ENCODE results near the gene SPN. TPM values are rescaled to one million over a fixed set of nuclear protein-coding genes. Genes with fewer than 3 reads are reported as not detected.
"Not testable (repeated sequence)": the region's sequence is repeated elsewhere in the genome, so short reads cannot be mapped to it uniquely, and the experiment has no call there.

The SPN gene
- polyA plus RNA-seq, 2 of the 4 experiments (the other 2 are of a cell fraction): 0.03 TPM; not detected in 1

DNA sequence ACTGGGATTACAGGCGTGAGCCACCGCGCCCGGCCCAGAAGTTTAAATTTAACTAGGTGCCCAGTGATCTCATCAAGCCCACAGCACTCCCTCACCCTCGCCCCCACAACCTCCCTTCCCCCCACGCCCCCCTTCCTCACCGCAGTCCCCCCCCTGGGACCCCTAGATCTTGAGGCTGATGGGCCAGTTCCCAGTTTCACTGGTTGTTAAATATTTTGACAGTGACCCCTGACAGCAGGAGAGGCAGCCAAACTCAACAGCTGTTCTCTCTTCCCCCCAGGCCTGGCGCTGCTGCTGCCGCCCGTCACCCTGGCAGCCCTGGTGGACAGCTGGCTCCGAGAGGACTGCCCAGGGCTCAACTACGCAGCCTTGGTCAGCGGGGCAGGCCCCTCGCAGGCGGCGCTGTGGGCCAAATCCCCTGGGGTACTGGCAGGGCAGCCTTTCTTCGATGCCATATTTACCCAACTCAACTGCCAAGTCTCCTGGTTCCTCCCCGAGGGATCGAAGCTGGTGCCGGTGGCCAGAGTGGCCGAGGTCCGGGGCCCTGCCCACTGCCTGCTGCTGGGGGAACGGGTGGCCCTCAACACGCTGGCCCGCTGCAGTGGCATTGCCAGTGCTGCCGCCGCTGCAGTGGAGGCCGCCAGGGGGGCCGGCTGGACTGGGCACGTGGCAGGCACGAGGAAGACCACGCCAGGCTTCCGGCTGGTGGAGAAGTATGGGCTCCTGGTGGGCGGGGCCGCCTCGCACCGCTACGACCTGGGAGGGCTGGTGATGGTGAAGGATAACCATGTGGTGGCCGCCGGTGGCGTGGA lies 31.5 kb downstream of the SPN start:
- ChIA-PET POLR2A (no interaction called here), CTCF (interaction anchor here (0.7 to 1.5 kb wide), 4 partner anchors 34 to 566 kb away, joined by 3 to 5 read pairs (median 4); no protein-coding TSS in a partner anchor)
- Histone ChIP-seq H3K9me3 (no peaks in the 10 kb centered on the region), H3K4me3 (no peak overlapping the region), H3K27ac (no peak overlapping the region), H3K4me2 (no peak overlapping the region), H3K4me1 (peaks cover 5% of the 10 kb centered on the region; the same call in 1 of the 3 replicates)
- 77% methylated on average over 21 of the region's 41 CpGs for WGBS (ENCODE audit: missing lambda C conversion rate)
- DNase-seq (ENCODE audit: low read depth in 1 of 2, low spot score in 1 of 2) (no peak), FAIRE-seq (no peak), ATAC-seq (0 out of 6 replicates have a peak, but pooled peaks of 1 of the 2 experiments have one; percentile 5)
- TF ChIP-seq POLR2AphosphoS2 (conservative IDR thresholded peaks at IDR 0.05; ENCODE audit: low read length) (no peak), HDAC2 (IDR thresholded peaks at IDR 0.05) (no peak), ZC3H11A (IDR thresholded peaks at IDR 0.05) (no peak), EHF (CRISPR knock-in tag; IDR thresholded peaks at IDR 0.05) (no peak), CBX8 (IDR thresholded peaks at IDR 0.05) (no peak), EHMT2 (IDR thresholded peaks at IDR 0.05; ENCODE audit: low read depth) (no peak)
- TF ChIP-seq, protein P1, sequence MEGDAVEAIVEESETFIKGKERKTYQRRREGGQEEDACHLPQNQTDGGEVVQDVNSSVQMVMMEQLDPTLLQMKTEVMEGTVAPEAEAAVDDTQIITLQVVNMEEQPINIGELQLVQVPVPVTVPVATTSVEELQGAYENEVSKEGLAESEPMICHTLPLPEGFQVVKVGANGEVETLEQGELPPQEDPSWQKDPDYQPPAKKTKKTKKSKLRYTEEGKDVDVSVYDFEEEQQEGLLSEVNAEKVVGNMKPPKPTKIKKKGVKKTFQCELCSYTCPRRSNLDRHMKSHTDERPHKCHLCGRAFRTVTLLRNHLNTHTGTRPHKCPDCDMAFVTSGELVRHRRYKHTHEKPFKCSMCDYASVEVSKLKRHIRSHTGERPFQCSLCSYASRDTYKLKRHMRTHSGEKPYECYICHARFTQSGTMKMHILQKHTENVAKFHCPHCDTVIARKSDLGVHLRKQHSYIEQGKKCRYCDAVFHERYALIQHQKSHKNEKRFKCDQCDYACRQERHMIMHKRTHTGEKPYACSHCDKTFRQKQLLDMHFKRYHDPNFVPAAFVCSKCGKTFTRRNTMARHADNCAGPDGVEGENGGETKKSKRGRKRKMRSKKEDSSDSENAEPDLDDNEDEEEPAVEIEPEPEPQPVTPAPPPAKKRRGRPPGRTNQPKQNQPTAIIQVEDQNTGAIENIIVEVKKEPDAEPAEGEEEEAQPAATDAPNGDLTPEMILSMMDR (IDR thresholded peaks at IDR 0.05): no peak

DNA sequence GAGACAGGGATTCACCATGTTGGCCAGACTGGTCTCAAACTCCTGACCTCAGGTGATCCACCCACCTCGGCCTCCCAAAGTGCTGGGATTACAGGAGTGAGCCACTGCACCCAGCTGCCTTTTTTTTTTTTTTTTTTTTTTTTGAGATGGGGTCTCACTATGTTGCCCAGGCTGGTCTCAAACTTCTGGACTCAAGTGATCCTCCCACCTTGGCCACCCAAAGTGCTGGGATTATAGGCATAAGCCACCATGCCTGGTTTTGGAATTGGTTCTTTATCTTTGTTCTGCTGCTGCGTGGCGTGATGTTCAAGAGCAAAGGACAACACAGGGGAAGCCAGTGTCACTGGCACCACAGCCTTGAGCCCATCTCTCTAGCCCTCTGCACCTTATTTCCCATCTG lies 32.6 kb downstream of the SPN start:
- H3K27ac ChIP-seq; H3K4me2 ChIP-seq; FAIRE-seq; H3K4me3 ChIP-seq; H3K9me3 ChIP-seq; POLR2A ChIA-PET; ATAC-seq; DNase-seq (ENCODE audit: low read depth in 1 of 2, low spot score in 1 of 2); H3K4me1 ChIP-seq: not testable (repeated sequence)
- CTCF ChIA-PET: interaction anchor here (0.9 to 2.6 kb wide), 5 partner anchors 12 to 337 kb away, joined by 3 to 7 read pairs (median 3); no protein-coding TSS in a partner anchor
- WGBS (ENCODE audit: missing lambda C conversion rate): 76% methylated on average over 3 of the region's 3 CpGs

DNA sequence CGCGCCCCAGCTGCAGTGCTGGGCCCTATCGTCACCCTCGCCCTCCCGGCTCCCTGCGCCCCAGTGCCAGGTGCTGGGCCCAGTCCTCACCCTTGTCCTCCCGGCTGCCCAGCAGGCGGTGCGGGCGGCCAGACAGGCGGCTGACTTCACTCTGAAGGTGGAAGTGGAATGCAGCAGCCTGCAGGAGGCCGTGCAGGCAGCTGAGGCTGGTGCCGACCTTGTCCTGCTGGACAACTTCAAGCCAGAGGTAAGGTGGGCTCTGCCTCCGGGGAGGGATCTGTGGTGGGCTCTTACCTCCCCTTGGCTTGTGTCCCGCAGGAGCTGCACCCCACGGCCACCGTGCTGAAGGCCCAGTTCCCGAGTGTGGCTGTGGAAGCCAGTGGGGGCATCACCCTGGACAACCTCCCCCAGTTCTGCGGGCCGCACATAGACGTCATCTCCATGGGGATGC lies 33.9 kb downstream of the SPN start:
- CTCF ChIA-PET: interaction anchor here (0.9 to 2.6 kb wide), 9 partner anchors 10 to 582 kb away, joined by 3 to 7 read pairs (median 3); partner anchors contain the start of gene PAGR1
- H3K4me3 ChIP-seq: no peak overlapping the region
- H3K9me3 ChIP-seq: no peaks in the 10 kb centered on the region
- POLR2A ChIA-PET: no interaction called here
- no peak overlapping the region for H3K4me2 ChIP-seq
- ATAC-seq: no peak
- WGBS (ENCODE audit: missing lambda C conversion rate): 83% methylated on average over 9 of the region's 21 CpGs
- no peak overlapping the region for H3K27ac ChIP-seq
- TF ChIP-seq NPAS2 (CRISPR knock-in tag; IDR thresholded peaks at IDR 0.05; ENCODE audit: borderline replicate concordance) (no peak), SMC3 (IDR thresholded peaks at IDR 0.05) (no peak), ESRRA (IDR thresholded peaks at IDR 0.05; ENCODE audit: borderline replicate concordance, low read length) (no peak), TFCP2L1 (CRISPR knock-in tag; IDR thresholded peaks at IDR 0.05) (no peak), HOXB13 (CRISPR knock-in tag; IDR thresholded peaks at IDR 0.05; ENCODE audit: low read depth) (no peak), EHMT2 (IDR thresholded peaks at IDR 0.05; ENCODE audit: low read depth) (no peak), SREBF2 (IDR thresholded peaks at IDR 0.05) (no peak), JUNB (IDR thresholded peaks at IDR 0.05) (no peak), HEYL (CRISPR knock-in tag; IDR thresholded peaks at IDR 0.05) (no peak), EP300 (IDR thresholded peaks at IDR 0.05) (no peak), RFX5 (IDR thresholded peaks at IDR 0.05) (no peak), HOXA7 (CRISPR knock-in tag; IDR thresholded peaks at IDR 0.05) (no peak), RCOR1 (IDR thresholded peaks at IDR 0.05; ENCODE audit: low read depth, low read length) (no peak), MAFK (IDR thresholded peaks at IDR 0.05; ENCODE audit: partially characterized antibody) (no peak), RAD21 (conservative IDR thresholded peaks at IDR 0.05 in 1 of 2, IDR thresholded peaks at IDR 0.05 in 1 of 2) (no peak), HDAC2 (IDR thresholded peaks at IDR 0.05) (no peak)
- TF ChIP-seq, protein P2, sequence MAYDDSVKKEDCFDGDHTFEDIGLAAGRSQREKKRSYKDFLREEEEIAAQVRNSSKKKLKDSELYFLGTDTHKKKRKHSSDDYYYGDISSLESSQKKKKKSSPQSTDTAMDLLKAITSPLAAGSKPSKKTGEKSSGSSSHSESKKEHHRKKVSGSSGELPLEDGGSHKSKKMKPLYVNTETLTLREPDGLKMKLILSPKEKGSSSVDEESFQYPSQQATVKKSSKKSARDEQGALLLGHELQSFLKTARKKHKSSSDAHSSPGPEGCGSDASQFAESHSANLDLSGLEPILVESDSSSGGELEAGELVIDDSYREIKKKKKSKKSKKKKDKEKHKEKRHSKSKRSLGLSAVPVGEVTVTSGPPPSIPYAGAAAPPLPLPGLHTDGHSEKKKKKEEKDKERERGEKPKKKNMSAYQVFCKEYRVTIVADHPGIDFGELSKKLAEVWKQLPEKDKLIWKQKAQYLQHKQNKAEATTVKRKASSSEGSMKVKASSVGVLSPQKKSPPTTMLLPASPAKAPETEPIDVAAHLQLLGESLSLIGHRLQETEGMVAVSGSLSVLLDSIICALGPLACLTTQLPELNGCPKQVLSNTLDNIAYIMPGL (CRISPR knock-in tag; IDR thresholded peaks at IDR 0.05; ENCODE audit: borderline replicate concordance): no peak
- TF ChIP-seq, protein P3, sequence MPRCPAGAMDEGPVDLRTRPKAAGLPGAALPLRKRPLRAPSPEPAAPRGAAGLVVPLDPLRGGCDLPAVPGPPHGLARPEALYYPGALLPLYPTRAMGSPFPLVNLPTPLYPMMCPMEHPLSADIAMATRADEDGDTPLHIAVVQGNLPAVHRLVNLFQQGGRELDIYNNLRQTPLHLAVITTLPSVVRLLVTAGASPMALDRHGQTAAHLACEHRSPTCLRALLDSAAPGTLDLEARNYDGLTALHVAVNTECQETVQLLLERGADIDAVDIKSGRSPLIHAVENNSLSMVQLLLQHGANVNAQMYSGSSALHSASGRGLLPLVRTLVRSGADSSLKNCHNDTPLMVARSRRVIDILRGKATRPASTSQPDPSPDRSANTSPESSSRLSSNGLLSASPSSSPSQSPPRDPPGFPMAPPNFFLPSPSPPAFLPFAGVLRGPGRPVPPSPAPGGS (IDR thresholded peaks at IDR 0.05): no peak
- peaks cover 4% of the 10 kb centered on the region; the same call in 1 of the 3 replicates for H3K4me1 ChIP-seq
- FAIRE-seq: no peak
- DNase-seq (ENCODE audit: low read depth in 1 of 2, low spot score in 1 of 2): no peak

All from A549 (cell line).